PC-3 (cell line): ENCODE data around the gene C6orf62. TPM values are rescaled to one million over a fixed set of nuclear protein-coding genes. Genes with fewer than 3 reads are reported as not detected.

ENCODE experiments used
- ATAC-seq: fragments of 200-7000 bp; cut with Tn5 transposase; 2 replicates; pipeline ENCODE4 v1.9.1; 2020; ENCODE audit warnings: mild to moderate bottlenecking, moderate library complexity
- BruUV-seq: library from RNA; stranded (reverse); fragments of 400-500 nt; replicated peaks from 2 replicates; lab custom pipeline; 2021; lab: Mats Ljungman, UMichigan
- CTCF ChIA-PET: fragments of 300-600 bp; sonication (Branson Sonifier 250); formaldehyde crosslinking; loops from one replicate; lab custom pipeline; 2022; ENCODE audit warnings: antibody characterized with exemption; lab: Charles Lee
- POLR2A ChIA-PET: fragments of 300-600 bp; sonication (Branson Sonifier 250); formaldehyde crosslinking; loops from one replicate; lab custom pipeline; 2022; ENCODE audit warnings: antibody characterized with exemption; ENCODE audit not compliant: unreplicated experiment; lab: Charles Lee
- DNase-seq: peaks from one replicate; pipeline ENCODE4 v3.0.0-alpha.2; 2015
- H2AFZ ChIP-seq: fragments of 300-600 bp; sonication (generic); 2 replicates; pipeline ENCODE4 v1.6.0; 2016; ENCODE audit warnings: antibody characterized with exemption, low read length
- H3F3A ChIP-seq: fragments of 300-600 bp; sonication (generic); one replicate; pipeline ENCODE4 v1.6.0; 2017; ENCODE audit warnings: antibody characterized with exemption, low read length, control low read depth, mild to moderate bottlenecking; ENCODE audit not compliant: unreplicated experiment
- H3K27ac ChIP-seq: fragments of 300-600 bp; sonication (generic); 2 replicates; pipeline ENCODE4 v1.5.1; 2016; ENCODE audit warnings: mild to moderate bottlenecking, low read length
- H3K27me3 ChIP-seq: fragments of 300-600 bp; sonication (generic); 2 replicates; pipeline ENCODE4 v1.6.1; 2016; ENCODE audit warnings: low read length, mixed read lengths
- H3K36me3 ChIP-seq: fragments of 300-600 bp; sonication (generic); 2 replicates; pipeline ENCODE4 v1.6.1; 2016; ENCODE audit warnings: low read depth, mixed run types, low read length, mixed read lengths
- H3K4me1 ChIP-seq: fragments of 300-600 bp; sonication (generic); 2 replicates; pipeline ENCODE4 v1.5.1; 2016; ENCODE audit warnings: low read length; ENCODE audit not compliant: insufficient read depth
- H3K4me2 ChIP-seq: fragments of 300-600 bp; sonication (generic); 2 replicates; pipeline ENCODE4 v1.6.0; 2016; ENCODE audit warnings: low read length
- H3K4me3 ChIP-seq: fragments of 300-600 bp; sonication (generic); 2 replicates; pipeline ENCODE4 v1.5.1; 2016; ENCODE audit warnings: mild to moderate bottlenecking, low read length, mixed read lengths
- H3K79me2 ChIP-seq: fragments of 300-600 bp; sonication (generic); 2 replicates; pipeline ENCODE4 v1.6.1; 2017; ENCODE audit warnings: low read length, mixed read lengths
- H3K9ac ChIP-seq: fragments of 300-600 bp; sonication (generic); 2 replicates; pipeline ENCODE4 v1.6.0; 2016; ENCODE audit warnings: mild to moderate bottlenecking, low read length
- H3K9me2 ChIP-seq: fragments of 300-600 bp; sonication (generic); replicated peaks from 2 replicates; pipeline ENCODE4 v1.6.1; 2016; ENCODE audit warnings: mixed run types, low read length, mixed read lengths
- H3K9me3 ChIP-seq: fragments of 300-600 bp; sonication (generic); 2 replicates; pipeline ENCODE4 v1.6.1; 2016; ENCODE audit warnings: low read length, mixed read lengths
- H4K20me1 ChIP-seq: fragments of 300-600 bp; sonication (generic); 2 replicates; pipeline ENCODE4 v1.6.1; 2016; ENCODE audit warnings: low read length, mixed read lengths
- EZH2 ChIP-seq: fragments of 300-600 bp; sonication (generic); IDR thresholded peaks from one replicate; pipeline ENCODE4 v1.6.1; 2017; ENCODE audit warnings: antibody characterized with exemption, mild to moderate bottlenecking, low read length; ENCODE audit not compliant: unreplicated experiment
- EZH2phosphoT487 ChIP-seq: fragments of 300-600 bp; sonication (generic); IDR thresholded peaks from 2 replicates; pipeline ENCODE4 v1.6.1; 2018; ENCODE audit warnings: mild to moderate bottlenecking, antibody characterized with exemption, low read length, borderline replicate concordance
- intact Hi-C: fragments of 100-400 bp; cut with micrococcal nuclease; formaldehyde crosslinking; loops from 2 replicates; pipeline ENCODE4 v1.9.0; 2023
- total RNA-seq: library from RNA; depleted of rRNA; stranded (reverse); fragments of >200 nt; gene quantifications from 2 replicates; pipeline ENCODE4 v1.2.3, GENCODE V29; 2014
- TF ChIP-seq, protein P1 (sequence below): fragments of 300-600 bp; sonication (generic); conservative IDR thresholded peaks from 2 replicates; pipeline ENCODE4 v1.5.1; 2017; ENCODE audit warnings: antibody characterized with exemption, low read depth, mild to moderate bottlenecking, low read length

C6orf62 gene
- total RNA-seq, 1 experiment from 2014 or later = 81.8 TPM

DNA sequence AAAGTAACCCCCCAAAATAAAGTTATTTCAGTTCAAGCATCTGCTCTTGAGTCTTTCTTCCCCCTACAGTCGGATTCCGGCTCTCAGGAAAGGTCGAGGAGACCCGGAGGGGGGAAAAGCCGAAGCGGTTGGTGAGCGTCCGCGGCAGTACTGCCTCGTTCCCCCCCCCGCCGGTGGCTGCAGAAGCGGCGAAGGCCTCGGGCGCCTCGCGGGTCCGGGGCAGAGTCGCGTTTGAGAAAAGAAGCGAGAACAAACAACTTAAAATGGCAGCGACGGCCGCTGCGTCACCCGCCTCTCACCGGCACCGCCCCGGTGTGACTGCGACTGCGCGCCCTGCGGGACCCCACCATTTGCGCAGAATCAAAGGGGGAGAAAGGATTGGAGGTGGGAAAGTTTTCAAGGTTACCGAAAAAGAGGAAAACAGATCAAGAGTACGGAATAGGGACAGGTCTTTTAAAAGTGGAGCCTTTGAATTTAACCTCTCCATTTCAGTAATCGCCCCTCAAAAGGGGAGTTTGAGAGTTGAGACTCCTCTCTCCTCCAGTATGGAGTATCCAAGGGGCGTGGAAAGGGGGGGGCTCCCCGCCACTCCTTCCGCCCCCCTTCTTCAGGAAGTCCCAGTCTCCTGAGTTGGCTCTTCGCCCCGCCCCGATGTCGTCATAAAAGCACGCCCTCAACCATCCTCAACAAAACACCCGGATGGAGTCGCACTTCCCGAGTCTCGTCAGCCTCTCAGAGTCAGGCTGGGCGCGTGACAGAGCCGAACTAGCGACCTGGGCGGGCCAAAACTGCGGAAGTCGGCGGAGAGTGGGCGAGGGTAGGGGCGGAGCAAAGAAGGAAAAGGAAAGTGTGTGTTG, 1.9 kb upstream of the C6orf62 start:
- ATAC-seq = peak; percentile 96
- H3K27ac ChIP-seq = peak overlapping the region; percentile 89
- H3K4me1 ChIP-seq = peaks cover 23% of the 10 kb centered on the region
- H3F3A ChIP-seq = no peaks in the 10 kb centered on the region
- H3K4me2 ChIP-seq = peak overlapping the region; percentile 83
- peak overlapping the region; percentile 100 for H3K9ac ChIP-seq
- H3K4me3 ChIP-seq = peak overlapping the region; percentile 99
- peaks cover 49% of the 10 kb centered on the region for H3K79me2 ChIP-seq
- POLR2A ChIA-PET = interaction anchor here (0.5 kb wide), 1 partner anchor 205 kb away, joined by 11 read pairs; no protein-coding TSS in a partner anchor
- no peaks in the 10 kb centered on the region for H3K27me3 ChIP-seq
- peak overlapping the region; percentile 79 for H2AFZ ChIP-seq
- no TSS peak for BruUV-seq
- H4K20me1 ChIP-seq = peaks cover 36% of the 10 kb centered on the region
- TF ChIP-seq, protein P1, sequence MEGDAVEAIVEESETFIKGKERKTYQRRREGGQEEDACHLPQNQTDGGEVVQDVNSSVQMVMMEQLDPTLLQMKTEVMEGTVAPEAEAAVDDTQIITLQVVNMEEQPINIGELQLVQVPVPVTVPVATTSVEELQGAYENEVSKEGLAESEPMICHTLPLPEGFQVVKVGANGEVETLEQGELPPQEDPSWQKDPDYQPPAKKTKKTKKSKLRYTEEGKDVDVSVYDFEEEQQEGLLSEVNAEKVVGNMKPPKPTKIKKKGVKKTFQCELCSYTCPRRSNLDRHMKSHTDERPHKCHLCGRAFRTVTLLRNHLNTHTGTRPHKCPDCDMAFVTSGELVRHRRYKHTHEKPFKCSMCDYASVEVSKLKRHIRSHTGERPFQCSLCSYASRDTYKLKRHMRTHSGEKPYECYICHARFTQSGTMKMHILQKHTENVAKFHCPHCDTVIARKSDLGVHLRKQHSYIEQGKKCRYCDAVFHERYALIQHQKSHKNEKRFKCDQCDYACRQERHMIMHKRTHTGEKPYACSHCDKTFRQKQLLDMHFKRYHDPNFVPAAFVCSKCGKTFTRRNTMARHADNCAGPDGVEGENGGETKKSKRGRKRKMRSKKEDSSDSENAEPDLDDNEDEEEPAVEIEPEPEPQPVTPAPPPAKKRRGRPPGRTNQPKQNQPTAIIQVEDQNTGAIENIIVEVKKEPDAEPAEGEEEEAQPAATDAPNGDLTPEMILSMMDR = no peak
- TF ChIP-seq EZH2phosphoT487 (no peak), EZH2 (no peak)
- H3K9me3 ChIP-seq = no peaks in the 10 kb centered on the region
- CTCF ChIA-PET = no interaction called here
- peaks cover 24% of the 10 kb centered on the region for H3K36me3 ChIP-seq
- H3K9me2 ChIP-seq = no peaks in the 10 kb centered on the region
- intact Hi-C loops = loop anchor here (1.0 to 2.0 kb wide), 3 partner anchors 22 to 54 kb away; partner anchors contain the start of gene GMNN
- peak; percentile 99 for DNase-seq

DNA sequence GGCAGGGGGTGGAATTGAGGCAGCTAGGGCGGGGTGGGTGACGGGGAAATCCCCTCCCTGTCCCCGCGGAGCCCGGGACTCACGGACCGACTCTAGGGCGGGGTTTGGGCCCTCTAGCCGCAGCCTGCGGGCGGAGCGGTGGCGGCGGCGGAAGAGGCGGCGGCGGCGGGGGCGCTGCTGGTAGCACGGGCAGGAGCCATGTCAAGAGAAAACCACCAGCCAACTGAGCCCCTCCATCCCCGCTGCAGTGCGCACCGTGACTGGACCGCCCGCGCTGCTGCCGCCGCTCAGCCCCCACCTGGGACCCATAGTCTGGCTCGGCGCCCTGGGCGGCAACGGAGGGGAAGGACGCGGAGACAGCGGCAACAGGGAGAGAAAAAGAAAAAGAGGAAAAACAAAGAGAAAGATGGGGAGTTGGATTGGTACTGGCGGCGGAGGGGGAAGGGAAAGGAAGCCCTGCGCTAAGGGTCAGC, 1.2 kb upstream of the C6orf62 start:
- BruUV-seq = TSS peak; percentile 54
- POLR2A ChIA-PET = interaction anchor here (0.8 kb wide), 1 partner anchor 23 kb away, joined by 4 read pairs; no protein-coding TSS in a partner anchor
- peak; percentile 32 for DNase-seq

More for the DNA sequence above, 1.2 kb upstream of the C6orf62 start:
- H3K36me3 ChIP-seq = peaks cover 29% of the 10 kb centered on the region
- H3F3A ChIP-seq = no peaks in the 10 kb centered on the region
- ATAC-seq = peak; percentile 18
- TF ChIP-seq EZH2 = no peak
- TF ChIP-seq EZH2phosphoT487 = no peak
- TF ChIP-seq, protein P1 = no peak
- H3K9me3 ChIP-seq = no peaks in the 10 kb centered on the region
- H4K20me1 ChIP-seq = peaks cover 41% of the 10 kb centered on the region
- H3K9ac ChIP-seq = peak overlapping the region; percentile 100
- H3K9me2 ChIP-seq = no peaks in the 10 kb centered on the region
- H3K4me1 ChIP-seq = peaks cover 23% of the 10 kb centered on the region
- intact Hi-C loops = loop anchor here (2.0 kb wide), 1 partner anchor 55 kb away; the partner anchor contains the start of gene GMNN
- H3K27me3 ChIP-seq = no peaks in the 10 kb centered on the region
- peaks cover 55% of the 10 kb centered on the region for H3K79me2 ChIP-seq
- H3K4me2 ChIP-seq = peak overlapping the region; percentile 83
- 0 out of 2 replicates have a peak overlapping the region, but pooled peaks have one; percentile 77 for H2AFZ ChIP-seq
- peak overlapping the region; percentile 89 for H3K27ac ChIP-seq
- H3K4me3 ChIP-seq = peak overlapping the region; percentile 99
- CTCF ChIA-PET = interaction anchor here (0.6 kb wide), 1 partner anchor 70 kb away, joined by 5 read pairs; no protein-coding TSS in a partner anchor
